ENCODE data around the gene GSK3B.
"Not testable (repeated sequence)": the region's sequence is repeated elsewhere in the genome, so short reads cannot be mapped to it uniquely, and the experiment has no call there.

GSK3B gene

DNA sequence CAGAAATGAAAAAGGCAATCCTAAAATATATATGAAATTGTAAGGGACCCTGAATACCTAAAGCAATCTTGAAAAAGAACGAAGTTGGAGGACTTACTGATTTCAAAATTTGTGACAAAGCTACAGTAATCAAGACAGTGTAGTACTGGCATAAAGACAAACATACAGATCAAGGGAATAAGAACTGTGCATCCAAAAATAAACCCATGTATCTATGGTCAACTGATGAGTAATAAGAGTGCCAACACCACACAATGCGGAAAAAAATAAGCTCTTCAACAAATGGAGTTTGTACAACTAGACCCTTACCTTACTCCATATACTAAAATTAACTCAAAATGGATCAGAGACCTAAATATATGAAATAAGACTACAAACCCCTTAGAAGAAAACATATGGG, 29.6 kb downstream of the GSK3B start:
- Histone ChIP-seq H3K4me3 (ENCODE audit: low read depth, low read length) (no peak overlapping the region), H3K9me3 (ENCODE audit: severe bottlenecking) (no peaks in the 10 kb centered on the region), H3K27ac (no peak overlapping the region), H3K27me3 (ENCODE audit: insufficient read depth, low read depth, severe bottlenecking) (no peaks in the 10 kb centered on the region), H3K36me3 (no peaks in the 10 kb centered on the region)
- no peak for DNase-seq
- TF ChIP-seq, protein P1, sequence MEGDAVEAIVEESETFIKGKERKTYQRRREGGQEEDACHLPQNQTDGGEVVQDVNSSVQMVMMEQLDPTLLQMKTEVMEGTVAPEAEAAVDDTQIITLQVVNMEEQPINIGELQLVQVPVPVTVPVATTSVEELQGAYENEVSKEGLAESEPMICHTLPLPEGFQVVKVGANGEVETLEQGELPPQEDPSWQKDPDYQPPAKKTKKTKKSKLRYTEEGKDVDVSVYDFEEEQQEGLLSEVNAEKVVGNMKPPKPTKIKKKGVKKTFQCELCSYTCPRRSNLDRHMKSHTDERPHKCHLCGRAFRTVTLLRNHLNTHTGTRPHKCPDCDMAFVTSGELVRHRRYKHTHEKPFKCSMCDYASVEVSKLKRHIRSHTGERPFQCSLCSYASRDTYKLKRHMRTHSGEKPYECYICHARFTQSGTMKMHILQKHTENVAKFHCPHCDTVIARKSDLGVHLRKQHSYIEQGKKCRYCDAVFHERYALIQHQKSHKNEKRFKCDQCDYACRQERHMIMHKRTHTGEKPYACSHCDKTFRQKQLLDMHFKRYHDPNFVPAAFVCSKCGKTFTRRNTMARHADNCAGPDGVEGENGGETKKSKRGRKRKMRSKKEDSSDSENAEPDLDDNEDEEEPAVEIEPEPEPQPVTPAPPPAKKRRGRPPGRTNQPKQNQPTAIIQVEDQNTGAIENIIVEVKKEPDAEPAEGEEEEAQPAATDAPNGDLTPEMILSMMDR (IDR thresholded peaks at IDR 0.05; ENCODE audit: low read depth, low read length): no peak

DNA sequence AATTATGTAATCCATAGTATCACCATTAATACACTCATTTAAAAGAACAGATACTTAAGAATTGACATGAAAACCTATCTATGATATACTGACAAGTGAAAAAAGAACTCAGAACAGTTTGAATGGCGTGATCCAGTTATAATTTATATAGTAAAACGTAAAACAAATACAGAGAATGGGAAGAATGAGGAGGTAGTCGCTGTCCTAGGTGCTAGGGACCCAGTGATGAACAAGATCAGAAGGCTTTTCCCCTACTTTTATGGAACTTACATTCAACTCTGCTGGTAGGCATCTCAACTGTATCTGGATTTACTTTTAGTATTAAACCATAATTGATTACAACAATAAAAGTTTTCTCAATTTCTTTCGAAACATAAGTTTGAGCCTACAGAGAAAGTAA, 31.8 kb downstream of the GSK3B start:
- Histone ChIP-seq H3K27ac (no peak overlapping the region), H3K4me3 (ENCODE audit: low read depth, low read length) (no peak overlapping the region), H3K36me3 (no peaks in the 10 kb centered on the region), H3K9me3 (ENCODE audit: severe bottlenecking) (no peaks in the 10 kb centered on the region), H3K27me3 (ENCODE audit: insufficient read depth, low read depth, severe bottlenecking) (no peaks in the 10 kb centered on the region)
- TF ChIP-seq, protein P1 (IDR thresholded peaks at IDR 0.05; ENCODE audit: low read depth, low read length): no peak
- DNase-seq: no peak

DNA sequence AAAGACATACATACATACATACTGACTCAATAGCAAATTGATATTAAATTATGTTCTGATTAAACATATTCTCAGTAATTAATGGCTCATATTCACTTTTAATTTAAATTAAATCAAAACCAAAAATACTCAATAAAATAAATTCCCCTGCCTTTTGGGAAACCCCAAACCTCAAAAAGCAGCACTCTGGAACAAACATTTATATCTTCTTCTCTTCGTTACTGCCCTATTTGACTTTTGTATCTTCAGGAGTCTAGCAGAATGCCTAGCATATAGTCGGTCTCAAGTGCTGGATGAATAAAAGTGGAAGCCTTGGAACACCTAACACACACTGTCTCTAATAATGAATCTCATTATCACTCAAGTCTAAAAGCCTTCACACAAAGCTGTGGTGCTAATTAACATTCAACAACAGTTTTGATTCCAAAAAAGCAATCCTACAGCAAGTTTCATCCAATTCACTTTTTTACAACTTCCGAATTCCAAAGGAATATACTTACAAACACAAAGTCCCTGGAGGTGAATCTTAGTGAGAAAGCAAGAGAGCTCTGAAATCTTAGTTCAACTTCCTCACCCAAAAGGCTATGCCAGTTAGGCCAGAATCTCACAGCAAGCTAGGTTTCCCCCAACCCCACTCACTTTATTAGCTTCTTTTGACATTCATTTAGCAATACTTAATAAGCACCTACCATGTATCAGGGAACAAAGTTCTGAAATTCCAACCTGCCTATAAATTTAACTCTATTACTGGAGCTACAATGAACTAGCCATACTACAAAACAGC, 35.0 kb downstream of the GSK3B start:
- Histone ChIP-seq H3K36me3 (no peaks in the 10 kb centered on the region; the same call in 1 of the 2 replicates), H3K9me3 (ENCODE audit: severe bottlenecking) (no peaks in the 10 kb centered on the region), H3K4me3 (ENCODE audit: low read depth, low read length) (no peak overlapping the region), H3K27ac (no peak overlapping the region), H3K27me3 (ENCODE audit: insufficient read depth, low read depth, severe bottlenecking) (no peaks in the 10 kb centered on the region)
- TF ChIP-seq, protein P1 (IDR thresholded peaks at IDR 0.05; ENCODE audit: low read depth, low read length): no peak
- DNase-seq: no peak

DNA sequence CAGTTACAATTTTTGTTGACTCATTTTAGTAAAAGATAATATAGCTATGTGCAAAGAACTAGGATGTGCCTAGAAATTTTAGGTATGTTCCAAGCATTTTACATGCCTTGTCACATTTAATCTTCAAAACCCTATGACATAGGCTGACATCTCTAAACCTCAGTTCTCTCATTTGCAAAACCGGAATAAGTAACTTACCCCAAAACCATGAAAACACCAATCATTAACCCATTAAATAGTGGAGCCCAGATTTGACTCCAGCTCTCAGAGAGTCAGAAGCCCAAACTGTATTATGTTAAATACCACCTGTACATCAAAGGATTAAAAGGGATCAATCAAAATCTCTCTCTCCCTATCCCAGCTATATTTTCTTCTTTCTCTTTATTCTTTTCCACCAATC, 36.6 kb downstream of the GSK3B start:
- Histone ChIP-seq H3K9me3 (ENCODE audit: severe bottlenecking) (no peaks in the 10 kb centered on the region), H3K36me3 (no peaks in the 10 kb centered on the region; the same call in 1 of the 2 replicates), H3K27me3 (ENCODE audit: insufficient read depth, low read depth, severe bottlenecking) (no peaks in the 10 kb centered on the region), H3K27ac (no peak overlapping the region), H3K4me3 (ENCODE audit: low read depth, low read length) (no peak overlapping the region)
- TF ChIP-seq, protein P1 (IDR thresholded peaks at IDR 0.05; ENCODE audit: low read depth, low read length): no peak
- DNase-seq: no peak

DNA sequence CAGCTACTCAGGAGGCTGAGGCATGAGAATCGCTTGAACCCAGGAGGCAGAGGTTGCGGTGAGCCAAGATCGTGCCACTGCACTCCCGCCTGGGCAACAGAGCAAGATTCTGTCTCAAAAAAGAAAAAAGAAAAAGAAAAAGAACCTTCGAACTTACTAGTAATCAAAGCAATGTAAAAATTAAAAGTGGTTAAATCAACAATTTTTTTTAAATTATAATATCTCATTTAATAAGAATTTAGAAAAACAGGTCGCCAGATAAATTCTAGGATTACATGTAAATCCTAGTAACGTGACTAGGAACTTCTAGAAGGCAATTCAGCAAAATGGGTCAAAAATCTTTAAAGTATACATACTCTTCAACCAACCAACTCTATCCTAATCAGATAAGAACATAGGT, 37.2 kb downstream of the GSK3B start:
- Histone ChIP-seq H3K36me3 (no peaks in the 10 kb centered on the region; the same call in 1 of the 2 replicates), H3K27ac (no peak overlapping the region), H3K27me3 (ENCODE audit: insufficient read depth, low read depth, severe bottlenecking) (no peaks in the 10 kb centered on the region), H3K9me3 (ENCODE audit: severe bottlenecking) (no peaks in the 10 kb centered on the region), H3K4me3 (ENCODE audit: low read depth, low read length) (no peak overlapping the region)
- TF ChIP-seq, protein P1 (IDR thresholded peaks at IDR 0.05; ENCODE audit: low read depth, low read length): no peak
- no peak for DNase-seq

DNA sequence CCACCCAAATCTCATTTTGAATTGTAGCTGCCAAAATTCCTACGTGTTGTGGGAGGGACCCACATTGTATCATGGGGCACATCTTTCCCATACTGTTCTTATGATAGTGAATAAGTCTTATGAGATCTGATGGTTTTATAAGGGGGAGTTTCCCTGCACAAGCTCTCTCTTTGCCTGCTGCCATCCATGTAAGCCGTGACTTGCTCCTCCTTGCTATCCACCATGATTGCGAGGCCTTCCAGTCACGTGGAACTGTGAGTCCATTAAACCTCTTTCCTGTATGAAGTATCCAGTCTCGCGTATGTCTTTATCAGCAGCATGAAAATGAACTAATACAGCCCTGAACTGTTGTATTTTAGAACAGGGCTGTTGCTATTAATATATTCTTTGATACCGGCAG, 40.6 kb downstream of the GSK3B start:
- H3K36me3 ChIP-seq; H3K9me3 ChIP-seq (ENCODE audit: severe bottlenecking); H3K27me3 ChIP-seq (ENCODE audit: insufficient read depth, low read depth, severe bottlenecking); H3K4me3 ChIP-seq (ENCODE audit: low read depth, low read length); DNase-seq; H3K27ac ChIP-seq: not testable (repeated sequence)

All from WERI-Rb-1 (cell line).